ENCODE data around the gene IGF2.

IGF2 gene

GRCh38 chr11:2171591-2172003 is 32.4 kb upstream of the IGF2 start, which contains the start of gene TH:
Gene TH, minus strand, starts transcription at chr11:2171815. Its CDS starts 29 bp downstream, at chr11:2171786.
- TF ChIP-seq, protein P1, sequence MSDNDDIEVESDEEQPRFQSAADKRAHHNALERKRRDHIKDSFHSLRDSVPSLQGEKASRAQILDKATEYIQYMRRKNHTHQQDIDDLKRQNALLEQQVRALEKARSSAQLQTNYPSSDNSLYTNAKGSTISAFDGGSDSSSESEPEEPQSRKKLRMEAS (IDR thresholded peaks at IDR 0.05; ENCODE audit: low read depth, low read length): no peak
- TF ChIP-seq CTCF (IDR thresholded peaks at IDR 0.05; ENCODE audit: low read depth, low read length) (no peak), POLR2A (IDR thresholded peaks at IDR 0.05; ENCODE audit: extremely low read depth, insufficient read length) (no peak), MYC (IDR thresholded peaks at IDR 0.05; ENCODE audit: low read depth, low read length) (no peak)

GRCh38 chr11:2169626-2170570 is 30.7 kb upstream of the IGF2 start:
- no peak for DNase-seq (ENCODE audit: low read depth)
- TF ChIP-seq, protein P1 (IDR thresholded peaks at IDR 0.05; ENCODE audit: low read depth, low read length): no peak
- TF ChIP-seq POLR2A (IDR thresholded peaks at IDR 0.05; ENCODE audit: extremely low read depth, insufficient read length): no peak
- H3K4me3 ChIP-seq (ENCODE audit: low read depth, low read length): no peak overlapping the region

More at GRCh38 chr11:2171591-2172003, 32.4 kb upstream of the IGF2 start, which contains the start of gene TH:
- no peak within 1 kb of the TSS for H3K4me3 ChIP-seq (ENCODE audit: low read depth, low read length)
- DNase-seq (ENCODE audit: low read depth): no peak

- no peak for TF ChIP-seq MYC (IDR thresholded peaks at IDR 0.05; ENCODE audit: low read depth, low read length)
- no peak for TF ChIP-seq POLR2A (IDR thresholded peaks at IDR 0.05; ENCODE audit: extremely low read depth, insufficient read length)
- TF ChIP-seq, protein P1 (IDR thresholded peaks at IDR 0.05; ENCODE audit: low read depth, low read length): no peak
- TF ChIP-seq CTCF (IDR thresholded peaks at IDR 0.05; ENCODE audit: low read depth, low read length): no peak
- DNase-seq (ENCODE audit: low read depth): no peak
- no peak overlapping the region for H3K4me3 ChIP-seq (ENCODE audit: low read depth, low read length)
Measured at GRCh38 chr11:2169005-2169378, 29.8 kb upstream of the IGF2 start.

GRCh38 chr11:2168286-2169004 is 29.3 kb upstream of the IGF2 start:
- TF ChIP-seq CTCF (IDR thresholded peaks at IDR 0.05; ENCODE audit: low read depth, low read length) (no peak), MYC (IDR thresholded peaks at IDR 0.05; ENCODE audit: low read depth, low read length) (no peak)
- no peak for DNase-seq (ENCODE audit: low read depth)
- no peak overlapping the region for H3K4me3 ChIP-seq (ENCODE audit: low read depth, low read length)

DNA sequence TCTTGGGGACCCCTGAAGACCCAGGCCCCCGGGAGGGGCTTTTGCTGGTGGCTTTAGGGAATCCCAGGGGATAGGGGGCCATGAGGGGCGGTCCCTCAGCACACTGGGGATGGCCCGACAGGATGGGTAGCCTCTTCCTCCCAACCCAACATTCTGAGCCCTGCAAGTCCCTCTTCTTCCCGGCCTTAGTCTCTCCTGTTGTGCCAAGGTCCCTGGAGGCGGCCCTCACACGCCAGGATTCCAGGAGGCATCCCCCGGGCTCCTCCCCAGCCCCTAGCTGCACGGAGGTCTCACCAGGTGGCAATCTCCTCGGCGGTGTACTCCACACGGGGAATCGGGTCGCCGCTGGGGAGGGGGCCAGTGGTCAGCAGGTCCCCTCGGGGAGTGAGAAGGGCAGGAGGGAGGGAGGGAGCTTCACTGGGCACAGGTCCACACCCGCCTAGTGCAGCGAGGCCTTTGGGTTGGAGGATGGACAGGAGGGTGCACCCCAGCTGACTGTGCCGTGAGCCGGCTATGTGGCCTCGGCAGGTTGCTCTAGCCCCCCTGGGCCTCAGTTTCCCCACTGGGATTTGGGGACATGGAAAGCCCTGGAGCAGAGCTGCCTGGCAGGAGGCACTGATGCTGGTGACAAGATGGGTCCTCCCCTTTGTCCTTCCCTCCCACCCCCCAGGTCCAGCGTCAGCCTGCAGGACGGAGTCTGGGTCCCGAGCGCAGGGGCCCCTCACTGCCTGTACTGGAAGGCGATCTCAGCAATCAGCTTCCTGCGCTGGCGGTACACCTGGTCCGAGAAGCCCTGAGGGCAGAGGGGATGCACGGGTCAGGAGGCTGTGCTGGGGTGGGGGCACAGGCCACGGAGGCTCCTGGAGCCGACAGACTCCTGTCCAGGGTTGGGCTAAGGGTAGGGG is 28.2 kb upstream of the IGF2 start:
- no peak for DNase-seq (ENCODE audit: low read depth)
- no peak overlapping the region for H3K4me3 ChIP-seq (ENCODE audit: low read depth, low read length)
- TF ChIP-seq, protein P1 (IDR thresholded peaks at IDR 0.05; ENCODE audit: low read depth, low read length): no peak
- TF ChIP-seq MYC (IDR thresholded peaks at IDR 0.05; ENCODE audit: low read depth, low read length): no peak
- TF ChIP-seq POLR2A (IDR thresholded peaks at IDR 0.05; ENCODE audit: extremely low read depth, insufficient read length): no peak
- no peak for TF ChIP-seq CTCF (IDR thresholded peaks at IDR 0.05; ENCODE audit: low read depth, low read length)
